AG10803 (cell line): ENCODE results near the gene DICER1.

Experiments used
- DNase-seq: peaks from one replicate; pipeline ENCODE4 v3.0.0; 2010; ENCODE audit warnings: low read depth
- H3K4me3 ChIP-seq: 2 replicates; pipeline ENCODE4 v1.5.1; 2011; ENCODE audit warnings: mild to moderate bottlenecking, low read length, control low read depth
- CTCF ChIP-seq: conservative IDR thresholded peaks from 2 replicates; pipeline ENCODE4 v1.5.1; 2011; ENCODE audit warnings: mild to moderate bottlenecking, low read length, control low read depth, inconsistent platforms

DICER1 gene

GRCh38 chr14:95088665-95089064 is 68.7 kb downstream of the DICER1 start:
- no peak overlapping the region for H3K4me3 ChIP-seq
- DNase-seq, result no peak
- no peak for TF ChIP-seq CTCF

GRCh38 chr14:95087619-95088018 is 69.7 kb downstream of the DICER1 start:
- DNase-seq, result no peak
- no peak for TF ChIP-seq CTCF
- no peak overlapping the region for H3K4me3 ChIP-seq

GRCh38 chr14:95085321-95085720 is 72.0 kb downstream of the DICER1 start:
- no peak overlapping the region for H3K4me3 ChIP-seq
- no peak for DNase-seq
- no peak for TF ChIP-seq CTCF

- DNase-seq, result no peak
- no peak for TF ChIP-seq CTCF
These were observed 78.5 kb downstream of the DICER1 start for GRCh38 chr14:95078867-95079266.

GRCh38 chr14:95077345-95077744 is 80.0 kb downstream of the DICER1 start:
- no peak overlapping the region for H3K4me3 ChIP-seq
- TF ChIP-seq CTCF, result no peak
- DNase-seq, result no peak

More at GRCh38 chr14:95078867-95079266, 78.5 kb downstream of the DICER1 start:
- H3K4me3 ChIP-seq, result no peak overlapping the region

- TF ChIP-seq CTCF, result no peak
- no peak for DNase-seq
- H3K4me3 ChIP-seq, result no peak overlapping the region
These were observed 81.5 kb downstream of the DICER1 start for GRCh38 chr14:95075789-95076188.

- no peak overlapping the region for H3K4me3 ChIP-seq
- no peak for TF ChIP-seq CTCF
These were observed 83.4 kb downstream of the DICER1 start for GRCh38 chr14:95073947-95074346.

More at GRCh38 chr14:95073947-95074346, 83.4 kb downstream of the DICER1 start:
- no peak for DNase-seq
